BE2C (cell line): ENCODE data around the gene TMSB15C.

ENCODE experiments used
- DNase-seq: peaks from one replicate; pipeline ENCODE4 v3.0.0-alpha.2; 2020
- H3K27me3 ChIP-seq: fragments of 250-450 bp; sonication (Bioruptor Pico); 2 replicates; pipeline ENCODE4 v1.5.1; 2020; ENCODE audit warnings: mild to moderate bottlenecking
- H3K36me3 ChIP-seq: fragments of 250-450 bp; sonication (Bioruptor Pico); 2 replicates; pipeline ENCODE4 v1.5.1; 2020; ENCODE audit warnings: mild to moderate bottlenecking
- H3K4me1 ChIP-seq: fragments of 250-450 bp; sonication (Bioruptor Pico); 2 replicates; pipeline ENCODE4 v1.5.1; 2020
- H3K4me3 ChIP-seq: 2 replicates; pipeline ENCODE4 v1.5.1; 2011; ENCODE audit warnings: low read depth, low read length
- H3K9me3 ChIP-seq: fragments of 250-450 bp; sonication (Bioruptor Pico); 2 replicates; pipeline ENCODE4 v1.5.1; 2020
- TF ChIP-seq, protein P1 (sequence below): IDR thresholded peaks from 2 replicates; pipeline ENCODE4 v1.5.1; 2012; ENCODE audit warnings: mild to moderate bottlenecking, low read depth, low read length

Gene TMSB15C

DNA sequence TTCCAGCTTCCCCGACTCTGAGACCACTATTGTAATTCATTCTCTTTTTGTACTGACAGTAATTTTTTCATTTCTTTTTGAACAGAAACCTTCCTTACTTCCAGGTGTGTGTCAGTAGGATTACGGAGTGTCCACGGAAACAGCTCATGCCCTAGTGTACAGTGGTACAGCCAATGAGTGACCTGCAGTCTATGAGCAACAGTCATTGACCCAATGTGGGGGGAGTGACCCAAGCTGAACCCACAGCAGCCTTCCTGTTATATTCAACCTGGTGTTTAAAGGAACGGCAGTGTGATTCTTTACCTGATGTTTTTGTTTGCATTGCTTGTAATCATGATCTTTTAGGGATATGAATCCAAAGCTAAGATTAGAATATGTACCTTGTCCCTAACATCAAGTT, 35.0 kb downstream of the TMSB15C start:
- TF ChIP-seq, protein P1, sequence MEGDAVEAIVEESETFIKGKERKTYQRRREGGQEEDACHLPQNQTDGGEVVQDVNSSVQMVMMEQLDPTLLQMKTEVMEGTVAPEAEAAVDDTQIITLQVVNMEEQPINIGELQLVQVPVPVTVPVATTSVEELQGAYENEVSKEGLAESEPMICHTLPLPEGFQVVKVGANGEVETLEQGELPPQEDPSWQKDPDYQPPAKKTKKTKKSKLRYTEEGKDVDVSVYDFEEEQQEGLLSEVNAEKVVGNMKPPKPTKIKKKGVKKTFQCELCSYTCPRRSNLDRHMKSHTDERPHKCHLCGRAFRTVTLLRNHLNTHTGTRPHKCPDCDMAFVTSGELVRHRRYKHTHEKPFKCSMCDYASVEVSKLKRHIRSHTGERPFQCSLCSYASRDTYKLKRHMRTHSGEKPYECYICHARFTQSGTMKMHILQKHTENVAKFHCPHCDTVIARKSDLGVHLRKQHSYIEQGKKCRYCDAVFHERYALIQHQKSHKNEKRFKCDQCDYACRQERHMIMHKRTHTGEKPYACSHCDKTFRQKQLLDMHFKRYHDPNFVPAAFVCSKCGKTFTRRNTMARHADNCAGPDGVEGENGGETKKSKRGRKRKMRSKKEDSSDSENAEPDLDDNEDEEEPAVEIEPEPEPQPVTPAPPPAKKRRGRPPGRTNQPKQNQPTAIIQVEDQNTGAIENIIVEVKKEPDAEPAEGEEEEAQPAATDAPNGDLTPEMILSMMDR, result no peak
- H3K4me3 ChIP-seq, result no peak overlapping the region
- no peaks in the 10 kb centered on the region for H3K36me3 ChIP-seq
- DNase-seq, result no peak
- no peaks in the 10 kb centered on the region for H3K27me3 ChIP-seq
- no peaks in the 10 kb centered on the region for H3K9me3 ChIP-seq
- no peaks in the 10 kb centered on the region for H3K4me1 ChIP-seq

DNA sequence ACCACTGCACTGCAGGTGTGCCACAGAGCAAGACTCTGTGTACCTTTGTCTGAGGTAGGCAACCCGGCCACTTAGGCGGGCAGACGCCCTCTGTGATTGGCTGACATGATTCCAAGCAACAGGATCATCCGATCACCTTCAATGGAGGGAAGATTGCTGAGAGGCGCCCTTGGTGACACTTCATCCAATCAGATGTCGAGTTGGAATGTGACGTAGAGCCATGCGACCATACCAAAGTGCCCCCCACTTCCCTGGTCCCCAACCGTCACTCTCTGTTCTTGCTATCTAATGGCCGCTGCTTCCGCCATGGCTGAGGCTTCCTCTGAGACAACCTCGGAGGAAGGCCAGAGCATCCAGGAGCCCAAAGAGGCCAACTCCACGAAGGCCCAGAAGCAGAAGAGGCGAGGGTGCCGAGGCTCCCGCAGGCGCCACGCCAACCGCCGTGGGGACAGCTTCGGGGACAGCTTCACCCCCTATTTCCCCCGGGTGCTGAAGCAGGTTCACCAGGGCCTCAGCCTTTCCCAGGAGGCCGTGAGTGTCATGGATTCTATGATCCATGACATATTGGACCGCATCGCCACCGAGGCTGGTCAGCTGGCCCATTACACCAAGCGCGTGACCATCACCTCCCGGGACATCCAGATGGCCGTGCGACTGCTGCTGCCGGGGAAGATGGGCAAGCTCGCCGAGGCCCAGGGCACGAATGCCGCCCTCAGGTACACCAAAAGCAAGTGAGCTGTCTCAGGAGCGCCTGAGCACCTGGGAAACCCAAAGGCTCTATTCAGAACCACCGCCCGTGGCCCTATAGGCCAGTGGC, 36.1 kb downstream of the TMSB15C start, which contains the start of gene H2BW2:
Gene H2BW2, plus strand, starts transcription at position 268 of the 817 bp plus-strand sequence. Its CDS starts 39 bp downstream, at position 307.
- no peaks in the 10 kb centered on the region for H3K27me3 ChIP-seq
- TF ChIP-seq, protein P1, result no peak

More for the DNA sequence above, 36.1 kb downstream of the TMSB15C start, which contains the start of gene H2BW2:
- no peaks in the 10 kb centered on the region for H3K9me3 ChIP-seq
- DNase-seq, result no peak
- no peaks in the 10 kb centered on the region for H3K36me3 ChIP-seq
- H3K4me3 ChIP-seq, result no peak within 1 kb of the TSS
- H3K4me1 ChIP-seq, result no peaks in the 10 kb centered on the region
